GM15510 (cell line): ENCODE measurements around the gene AGK.

Source experiments
- POLR2A ChIP-seq: IDR thresholded peaks from 3 replicates; pipeline ENCODE4 v1.6.1; 2011; ENCODE audit warnings: borderline replicate concordance; ENCODE audit not compliant: insufficient read length; ENCODE audit errors: extremely low read depth

The AGK gene

GRCh38 chr7:141597966-141598365, 46.8 kb downstream of the AGK start:
- TF ChIP-seq POLR2A = no peak

GRCh38 chr7:141598408-141598807, 47.2 kb downstream of the AGK start:
- no peak for TF ChIP-seq POLR2A

- no peak for TF ChIP-seq POLR2A
Observed at GRCh38 chr7:141600168-141601006, 49.2 kb downstream of the AGK start.

GRCh38 chr7:141609576-141609975, 58.4 kb downstream of the AGK start:
- no peak for TF ChIP-seq POLR2A

GRCh38 chr7:141610671-141611070, 59.5 kb downstream of the AGK start:
- TF ChIP-seq POLR2A = no peak

GRCh38 chr7:141612861-141613260, 61.7 kb downstream of the AGK start:
- TF ChIP-seq POLR2A = no peak

GRCh38 chr7:141617280-141617679, 66.1 kb downstream of the AGK start:
- TF ChIP-seq POLR2A = no peak

- no peak for TF ChIP-seq POLR2A
Observed at GRCh38 chr7:141619745-141620144, 68.5 kb downstream of the AGK start.

GRCh38 chr7:141624763-141625162, 73.6 kb downstream of the AGK start:
- no peak for TF ChIP-seq POLR2A

GRCh38 chr7:141630621-141631020, 79.4 kb downstream of the AGK start:
- TF ChIP-seq POLR2A = no peak

- no peak for TF ChIP-seq POLR2A
Observed at GRCh38 chr7:141631525-141631924, 80.3 kb downstream of the AGK start.

- no peak for TF ChIP-seq POLR2A
Observed at GRCh38 chr7:141634065-141634464, 82.9 kb downstream of the AGK start.

- TF ChIP-seq POLR2A = no peak
Observed at GRCh38 chr7:141636053-141636452, 84.8 kb downstream of the AGK start.

- TF ChIP-seq POLR2A = no peak
Observed at GRCh38 chr7:141640239-141640840, 89.1 kb downstream of the AGK start.

- TF ChIP-seq POLR2A = no peak
Observed at GRCh38 chr7:141641876-141642275, 90.7 kb downstream of the AGK start.

GRCh38 chr7:141645188-141645587, 94.0 kb downstream of the AGK start:
- no peak for TF ChIP-seq POLR2A
